GM12875 (cell line): ENCODE data around the gene PARD3.

ENCODE experiments used
- H3K4me3 ChIP-seq: one replicate; pipeline ENCODE4 v1.5.1; 2011; ENCODE audit warnings: low read depth, low read length, control low read depth
- TF ChIP-seq, protein P1 (sequence below): IDR thresholded peaks from 2 replicates; pipeline ENCODE4 v1.5.1; 2011; ENCODE audit warnings: low read depth, mild to moderate bottlenecking, control low read depth, inconsistent platforms, low read length, moderate library complexity, borderline replicate concordance; ENCODE audit not compliant: insufficient read depth

PARD3 gene

DNA sequence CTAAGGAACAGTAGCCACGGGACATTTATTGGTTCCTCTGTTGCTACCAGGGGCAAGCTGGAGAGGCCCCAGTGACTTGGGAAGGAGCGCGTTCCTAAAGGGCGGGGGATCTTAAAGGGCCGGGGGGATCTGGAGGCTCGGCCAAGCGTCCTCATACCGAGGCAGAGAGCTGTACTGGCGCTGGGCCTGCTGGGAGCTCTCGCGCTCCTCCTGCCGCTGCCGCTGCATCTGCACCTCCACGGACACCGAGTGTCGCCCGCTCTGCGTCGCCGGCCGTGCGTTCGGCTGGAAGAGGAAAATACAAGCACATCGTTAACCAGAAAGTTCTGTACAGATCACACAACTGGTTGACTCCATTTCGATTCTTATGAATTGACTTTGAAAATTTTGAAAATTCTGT, 695.6 kb downstream of the PARD3 start:
- TF ChIP-seq, protein P1, sequence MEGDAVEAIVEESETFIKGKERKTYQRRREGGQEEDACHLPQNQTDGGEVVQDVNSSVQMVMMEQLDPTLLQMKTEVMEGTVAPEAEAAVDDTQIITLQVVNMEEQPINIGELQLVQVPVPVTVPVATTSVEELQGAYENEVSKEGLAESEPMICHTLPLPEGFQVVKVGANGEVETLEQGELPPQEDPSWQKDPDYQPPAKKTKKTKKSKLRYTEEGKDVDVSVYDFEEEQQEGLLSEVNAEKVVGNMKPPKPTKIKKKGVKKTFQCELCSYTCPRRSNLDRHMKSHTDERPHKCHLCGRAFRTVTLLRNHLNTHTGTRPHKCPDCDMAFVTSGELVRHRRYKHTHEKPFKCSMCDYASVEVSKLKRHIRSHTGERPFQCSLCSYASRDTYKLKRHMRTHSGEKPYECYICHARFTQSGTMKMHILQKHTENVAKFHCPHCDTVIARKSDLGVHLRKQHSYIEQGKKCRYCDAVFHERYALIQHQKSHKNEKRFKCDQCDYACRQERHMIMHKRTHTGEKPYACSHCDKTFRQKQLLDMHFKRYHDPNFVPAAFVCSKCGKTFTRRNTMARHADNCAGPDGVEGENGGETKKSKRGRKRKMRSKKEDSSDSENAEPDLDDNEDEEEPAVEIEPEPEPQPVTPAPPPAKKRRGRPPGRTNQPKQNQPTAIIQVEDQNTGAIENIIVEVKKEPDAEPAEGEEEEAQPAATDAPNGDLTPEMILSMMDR, result no peak

DNA sequence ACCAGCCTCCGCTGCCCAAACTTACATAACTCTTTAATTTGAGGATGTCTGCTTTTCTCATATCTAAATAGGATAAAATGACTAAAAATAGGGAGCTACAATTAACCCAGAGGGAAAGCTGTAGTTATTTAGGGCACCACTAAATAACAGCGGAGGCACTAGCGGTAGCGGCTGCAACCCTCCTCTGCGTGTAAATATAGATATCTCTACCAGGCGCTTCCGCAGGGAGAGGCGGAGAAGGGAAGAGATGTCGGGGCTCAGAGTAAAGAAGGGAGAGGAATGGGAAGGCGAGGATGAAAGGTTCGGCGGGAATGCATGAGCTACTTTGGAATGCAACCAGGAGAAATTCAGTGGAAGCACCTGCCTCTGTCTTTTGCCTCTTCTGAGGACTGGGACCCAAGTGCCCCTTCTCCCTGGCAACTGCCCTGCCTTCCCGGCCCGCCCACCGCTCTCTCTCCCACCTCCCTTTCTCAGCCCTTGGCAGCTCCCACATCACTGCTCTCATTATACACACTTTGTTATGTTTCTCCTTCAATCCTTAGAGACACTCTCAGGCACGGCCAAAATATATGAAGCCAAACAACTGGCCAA, 698.3 kb downstream of the PARD3 start:
- no peak overlapping the region for H3K4me3 ChIP-seq
- TF ChIP-seq, protein P1, result no peak

More for the DNA sequence above, 695.6 kb downstream of the PARD3 start:
- H3K4me3 ChIP-seq, result no peak overlapping the region

DNA sequence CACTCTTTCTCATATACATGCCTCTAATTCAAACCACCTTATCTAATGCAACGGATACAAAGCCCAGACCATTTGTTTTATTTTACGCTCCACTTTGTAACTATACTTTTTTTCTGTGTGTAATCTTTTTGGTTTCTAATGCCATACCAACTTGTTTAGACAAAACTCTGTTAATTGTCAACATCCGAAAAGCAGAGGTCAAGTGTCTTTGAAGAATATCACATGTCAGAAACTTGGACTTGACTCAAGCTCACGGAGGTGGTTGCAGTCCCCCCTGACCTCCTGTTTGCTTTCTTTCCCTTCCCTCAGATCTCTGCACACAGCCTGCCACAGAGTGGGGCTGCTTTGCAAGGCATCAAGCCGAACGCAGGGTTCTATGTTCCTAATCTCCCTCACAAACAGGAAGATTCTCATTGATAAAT, 698.9 kb downstream of the PARD3 start:
- TF ChIP-seq, protein P1, result no peak
- no peak overlapping the region for H3K4me3 ChIP-seq

DNA sequence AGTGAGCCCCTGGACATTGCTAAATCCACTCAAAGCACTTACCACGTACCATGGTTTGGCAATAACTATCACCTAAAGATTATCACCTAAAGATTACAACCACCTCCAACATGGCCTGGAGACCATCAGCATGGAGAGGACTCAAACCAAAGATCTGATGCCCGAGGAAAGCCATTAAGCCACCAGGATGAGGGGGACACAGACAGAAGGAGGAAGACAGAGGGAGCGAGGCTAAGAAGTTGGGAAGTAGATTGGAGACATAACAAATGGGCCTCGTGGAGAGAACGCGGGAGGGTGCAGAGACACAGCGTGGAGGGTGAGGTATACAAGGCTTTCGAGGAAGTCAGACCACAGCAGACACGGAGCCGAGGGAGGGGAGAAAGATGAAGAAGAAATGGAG, 700.2 kb downstream of the PARD3 start:
- no peak overlapping the region for H3K4me3 ChIP-seq
- TF ChIP-seq, protein P1, result no peak

DNA sequence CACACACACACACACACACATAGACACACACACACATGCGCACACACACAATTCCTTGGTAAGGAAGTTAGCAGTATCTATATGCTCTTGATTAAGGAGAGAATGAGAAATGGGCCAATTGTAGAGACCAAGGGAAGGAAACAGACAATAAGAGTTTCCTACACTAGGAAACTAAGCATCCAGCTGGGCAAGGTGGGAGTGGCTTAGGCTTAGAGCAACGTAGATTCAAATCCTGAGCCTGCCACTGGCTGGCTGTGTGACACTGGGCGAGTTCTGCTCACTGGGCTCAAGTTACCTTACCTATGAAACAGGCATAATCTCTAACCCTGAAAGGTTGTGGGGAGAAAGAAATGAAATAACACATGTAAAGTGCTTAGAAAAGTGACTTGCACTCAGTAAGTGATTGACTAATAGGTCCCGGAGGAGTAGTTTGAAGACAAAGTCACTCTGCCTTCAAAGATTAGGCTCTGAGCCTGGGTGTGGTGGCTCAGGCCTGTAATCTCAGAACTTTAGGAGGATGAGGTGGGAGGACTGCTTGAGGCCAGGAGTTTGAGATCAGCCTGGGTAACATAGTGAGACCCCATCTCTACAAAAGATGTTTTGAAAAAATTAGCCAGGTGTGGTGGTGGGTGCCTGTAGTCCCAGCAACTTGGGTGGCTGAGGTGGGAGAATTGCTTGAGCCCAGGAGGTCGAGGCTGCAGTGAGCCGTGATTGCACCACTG, 701.4 kb downstream of the PARD3 start:
- TF ChIP-seq, protein P1, result no peak
- H3K4me3 ChIP-seq, result no peak overlapping the region

DNA sequence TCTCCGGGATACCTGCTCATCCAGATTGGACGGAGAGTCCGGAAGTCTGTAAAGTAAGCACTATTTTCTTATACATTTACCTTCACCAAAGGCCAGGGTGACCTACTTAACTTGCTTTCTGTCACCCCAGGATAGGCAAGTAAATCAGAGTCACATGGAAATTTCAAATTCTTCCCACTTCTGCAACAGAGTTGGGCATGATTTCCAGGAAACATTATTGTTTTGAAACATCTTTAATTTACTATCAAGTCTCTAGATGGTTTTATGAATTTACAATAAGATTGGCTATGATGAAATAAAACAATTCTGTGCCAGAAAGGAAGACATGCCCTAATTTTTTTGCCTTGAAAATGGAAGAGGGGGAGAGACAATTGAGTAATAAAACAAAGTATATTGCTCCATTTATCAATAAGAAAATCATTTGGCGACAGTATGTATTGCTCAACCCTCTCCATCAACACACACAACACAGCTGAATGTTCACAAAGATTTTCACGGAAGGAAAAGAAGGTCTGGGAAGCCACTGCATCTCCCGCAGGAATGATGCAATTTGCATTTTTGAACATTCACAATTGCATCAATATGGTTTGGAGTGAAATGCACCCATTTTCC, 702.8 kb downstream of the PARD3 start:
- TF ChIP-seq, protein P1, result no peak

More for the DNA sequence above, 702.8 kb downstream of the PARD3 start:
- no peak overlapping the region for H3K4me3 ChIP-seq
